A673 (cell line): ENCODE results near the gene MID1.

Experiments
- CTCF ChIP-seq: fragments of 300-800, 200-600 bp; sonication (generic); conservative IDR thresholded peaks from 2 replicates; pipeline ENCODE4 v1.5.1; 2017; ENCODE audit warnings: low read depth, mild to moderate bottlenecking, antibody characterized with exemption, low read length, moderate library complexity, mixed read lengths
- EZH2 ChIP-seq: fragments of 200-600 bp; sonication (generic); IDR thresholded peaks from 2 replicates; pipeline ENCODE4 v1.6.1; 2017; ENCODE audit warnings: borderline replicate concordance, low read depth, mild to moderate bottlenecking, mixed read lengths, antibody characterized with exemption, low read length; ENCODE audit not compliant: poor library complexity, severe bottlenecking

- no peak for TF ChIP-seq EZH2
- no peak for TF ChIP-seq CTCF
Measured at GRCh38 chrX:10603612-10604011, 16.8 kb downstream of the MID1 start.
